HG02588 (cell line): ENCODE data around the gene ACOT13.
"Not testable (repeated sequence)": the region's sequence is repeated elsewhere in the genome, so short reads cannot be mapped to it uniquely, and the experiment has no call there.

ENCODE experiments used
- ATAC-seq: cut with Tn5 transposase; IDR thresholded peaks from one replicate; pipeline ENCODE4 v1.9.1; 2021; ENCODE audit warnings: mild to moderate bottlenecking, moderate library complexity; ENCODE audit not compliant: unreplicated experiment

The ACOT13 gene

GRCh38 chr6:24666641-24667377, at the start of gene ACOT13, which contains the start of gene TDP2:
Gene ACOT13 (plus strand): TSS chr6:24667077. CDS start chr6:24667264, 187 bp downstream.
Gene TDP2 (minus strand): TSS chr6:24666899. CDS start chr6:24666862, 37 bp downstream.
- ATAC-seq = peak; percentile 96

- ATAC-seq = no peak
Observed at GRCh38 chr6:24619661-24620060, 47.2 kb upstream of the ACOT13 start.

- no peak for ATAC-seq
Observed at GRCh38 chr6:24620637-24621036, 46.2 kb upstream of the ACOT13 start.

- ATAC-seq = no peak
Observed at GRCh38 chr6:24621626-24622289, 45.1 kb upstream of the ACOT13 start.

GRCh38 chr6:24630856-24631505, 35.9 kb upstream of the ACOT13 start:
- no peak for ATAC-seq

- no peak for ATAC-seq
Observed at GRCh38 chr6:24631671-24632070, 35.2 kb upstream of the ACOT13 start.

- no peak for ATAC-seq
Observed at GRCh38 chr6:24632573-24632972, 34.3 kb upstream of the ACOT13 start.

GRCh38 chr6:24636681-24637080, 30.2 kb upstream of the ACOT13 start:
- ATAC-seq = no peak

GRCh38 chr6:24640166-24640565, 26.7 kb upstream of the ACOT13 start:
- ATAC-seq = no peak

- not testable (repeated sequence) for ATAC-seq
Observed at GRCh38 chr6:24640631-24641030, 26.2 kb upstream of the ACOT13 start.

GRCh38 chr6:24642061-24642460, 24.8 kb upstream of the ACOT13 start:
- no peak for ATAC-seq

GRCh38 chr6:24643920-24644319, 23.0 kb upstream of the ACOT13 start:
- ATAC-seq = no peak

- ATAC-seq = no peak
Observed at GRCh38 chr6:24644377-24644776, 22.5 kb upstream of the ACOT13 start.

- no peak for ATAC-seq
Observed at GRCh38 chr6:24646771-24647170, 20.1 kb upstream of the ACOT13 start.

- no peak for ATAC-seq
Observed at GRCh38 chr6:24648276-24648675, 18.6 kb upstream of the ACOT13 start.

- ATAC-seq = no peak
Observed at GRCh38 chr6:24649691-24650090, 17.2 kb upstream of the ACOT13 start.

- no peak for ATAC-seq
Observed at GRCh38 chr6:24650365-24650764, 16.5 kb upstream of the ACOT13 start.

- no peak for ATAC-seq
Observed at GRCh38 chr6:24655215-24655614, 11.7 kb upstream of the ACOT13 start.

- ATAC-seq = no peak
Observed at GRCh38 chr6:24658573-24659560, 8.0 kb upstream of the ACOT13 start.

GRCh38 chr6:24659561-24659960, 7.3 kb upstream of the ACOT13 start:
- ATAC-seq = no peak

GRCh38 chr6:24660105-24660504, 6.8 kb upstream of the ACOT13 start:
- no peak for ATAC-seq
